ENCODE data around the gene METTL27.

The METTL27 gene

GRCh38 chr7:73880755-73881328 is 38.5 kb upstream of the METTL27 start:
- Histone ChIP-seq H3K79me2 (ENCODE audit: insufficient read depth, low read length) (no peaks in the 10 kb centered on the region), H3K27ac (ENCODE audit: low read depth, low read length) (no peak overlapping the region), H2AFZ (ENCODE audit: low read depth, low read length, severe bottlenecking) (no peak overlapping the region), H3K9me2 (replicated peaks; ENCODE audit: insufficient read depth, low read length) (no peaks in the 10 kb centered on the region), H3K36me3 (ENCODE audit: low read length) (no peaks in the 10 kb centered on the region), H4K20me1 (ENCODE audit: low read depth, low read length) (no peaks in the 10 kb centered on the region), H3K4me3 (ENCODE audit: insufficient read depth, low read length, poor library complexity, severe bottlenecking) (no peak overlapping the region), H3K27me3 (ENCODE audit: low read length) (peaks cover 3% of the 10 kb centered on the region; the same call in 1 of the 2 replicates), H3K9me3 (ENCODE audit: insufficient read depth, low read length) (no peaks in the 10 kb centered on the region), H3K9ac (ENCODE audit: low read length) (no peak overlapping the region), H3F3A (ENCODE audit: insufficient read depth) (no peaks in the 10 kb centered on the region), H3K4me2 (ENCODE audit: low read depth, low read length, poor library complexity, severe bottlenecking) (no peak overlapping the region)
- TF ChIP-seq, protein P1, sequence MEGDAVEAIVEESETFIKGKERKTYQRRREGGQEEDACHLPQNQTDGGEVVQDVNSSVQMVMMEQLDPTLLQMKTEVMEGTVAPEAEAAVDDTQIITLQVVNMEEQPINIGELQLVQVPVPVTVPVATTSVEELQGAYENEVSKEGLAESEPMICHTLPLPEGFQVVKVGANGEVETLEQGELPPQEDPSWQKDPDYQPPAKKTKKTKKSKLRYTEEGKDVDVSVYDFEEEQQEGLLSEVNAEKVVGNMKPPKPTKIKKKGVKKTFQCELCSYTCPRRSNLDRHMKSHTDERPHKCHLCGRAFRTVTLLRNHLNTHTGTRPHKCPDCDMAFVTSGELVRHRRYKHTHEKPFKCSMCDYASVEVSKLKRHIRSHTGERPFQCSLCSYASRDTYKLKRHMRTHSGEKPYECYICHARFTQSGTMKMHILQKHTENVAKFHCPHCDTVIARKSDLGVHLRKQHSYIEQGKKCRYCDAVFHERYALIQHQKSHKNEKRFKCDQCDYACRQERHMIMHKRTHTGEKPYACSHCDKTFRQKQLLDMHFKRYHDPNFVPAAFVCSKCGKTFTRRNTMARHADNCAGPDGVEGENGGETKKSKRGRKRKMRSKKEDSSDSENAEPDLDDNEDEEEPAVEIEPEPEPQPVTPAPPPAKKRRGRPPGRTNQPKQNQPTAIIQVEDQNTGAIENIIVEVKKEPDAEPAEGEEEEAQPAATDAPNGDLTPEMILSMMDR (IDR thresholded peaks at IDR 0.05; ENCODE audit: insufficient read depth, low read length, poor library complexity, severe bottlenecking): no peak
- no peak for TF ChIP-seq EZH2phosphoT487 (conservative IDR thresholded peaks at IDR 0.05; ENCODE audit: low read length)

- no peaks in the 10 kb centered on the region for H3F3A ChIP-seq (ENCODE audit: insufficient read depth)
- H3K36me3 ChIP-seq (ENCODE audit: low read length): no peaks in the 10 kb centered on the region
- H2AFZ ChIP-seq (ENCODE audit: low read depth, low read length, severe bottlenecking): no peak overlapping the region
- no peaks in the 10 kb centered on the region for H3K9me3 ChIP-seq (ENCODE audit: insufficient read depth, low read length)
- H4K20me1 ChIP-seq (ENCODE audit: low read depth, low read length): no peaks in the 10 kb centered on the region
- H3K27ac ChIP-seq (ENCODE audit: low read depth, low read length): no peak overlapping the region
- peaks cover 3% of the 10 kb centered on the region; the same call in 1 of the 2 replicates for H3K27me3 ChIP-seq (ENCODE audit: low read length)
- no peak overlapping the region for H3K9ac ChIP-seq (ENCODE audit: low read length)
- H3K79me2 ChIP-seq (ENCODE audit: insufficient read depth, low read length): no peaks in the 10 kb centered on the region
- H3K4me3 ChIP-seq (ENCODE audit: insufficient read depth, low read length, poor library complexity, severe bottlenecking): no peak overlapping the region
- no peaks in the 10 kb centered on the region for H3K9me2 ChIP-seq (replicated peaks; ENCODE audit: insufficient read depth, low read length)
- no peak overlapping the region for H3K4me2 ChIP-seq (ENCODE audit: low read depth, low read length, poor library complexity, severe bottlenecking)
- TF ChIP-seq, protein P1 (IDR thresholded peaks at IDR 0.05; ENCODE audit: insufficient read depth, low read length, poor library complexity, severe bottlenecking): no peak
- no peak for TF ChIP-seq EZH2phosphoT487 (conservative IDR thresholded peaks at IDR 0.05; ENCODE audit: low read length)
Observed at GRCh38 chr7:73879977-73880681, 37.8 kb upstream of the METTL27 start.

- TF ChIP-seq, protein P1 (IDR thresholded peaks at IDR 0.05; ENCODE audit: insufficient read depth, low read length, poor library complexity, severe bottlenecking): no peak
- H3K9me2 ChIP-seq (replicated peaks; ENCODE audit: insufficient read depth, low read length): no peaks in the 10 kb centered on the region
Observed at GRCh38 chr7:73876973-73877372, 34.7 kb upstream of the METTL27 start.

More at GRCh38 chr7:73876973-73877372, 34.7 kb upstream of the METTL27 start:
- no peak overlapping the region for H3K9ac ChIP-seq (ENCODE audit: low read length)
- no peak overlapping the region for H3K4me2 ChIP-seq (ENCODE audit: low read depth, low read length, poor library complexity, severe bottlenecking)
- H3K79me2 ChIP-seq (ENCODE audit: insufficient read depth, low read length): no peaks in the 10 kb centered on the region
- H3K9me3 ChIP-seq (ENCODE audit: insufficient read depth, low read length): no peaks in the 10 kb centered on the region
- no peak overlapping the region for H3K4me3 ChIP-seq (ENCODE audit: insufficient read depth, low read length, poor library complexity, severe bottlenecking)
- no peaks in the 10 kb centered on the region for H3K36me3 ChIP-seq (ENCODE audit: low read length)
- no peak overlapping the region for H2AFZ ChIP-seq (ENCODE audit: low read depth, low read length, severe bottlenecking)
- no peaks in the 10 kb centered on the region for H3F3A ChIP-seq (ENCODE audit: insufficient read depth)
- H3K27ac ChIP-seq (ENCODE audit: low read depth, low read length): no peak overlapping the region
- H4K20me1 ChIP-seq (ENCODE audit: low read depth, low read length): no peaks in the 10 kb centered on the region
- peaks cover 3% of the 10 kb centered on the region; the same call in 1 of the 2 replicates for H3K27me3 ChIP-seq (ENCODE audit: low read length)

All from SU-DHL-6 (cell line).